NCI-H1417 (cell line): ENCODE data around the gene BICD1.

Source experiments
- DNase-seq, 3 experiments: peaks; one replicate each; lab custom pipeline; 2025; lab: John Stamatoyannopoulos, UW

The BICD1 gene

GRCh38 chr12:32104572-32105355 is 1.9 kb upstream of the BICD1 start:
- peak in 1 of 3 experiments; percentile 21 for DNase-seq

GRCh38 chr12:32105986-32106516 is 596 bp upstream of the BICD1 start:
- DNase-seq, result peak in 1 of 3 experiments; percentile 19

- DNase-seq, result peak; percentile 29 to 80 (median 73)
These were observed 966 bp downstream of the BICD1 start for GRCh38 chr12:32107359-32108267.

GRCh38 chr12:32108787-32109186 is 2.1 kb downstream of the BICD1 start:
- peak in 1 of 3 experiments; percentile 48 for DNase-seq

- no peak for DNase-seq
These were observed 3.8 kb downstream of the BICD1 start for GRCh38 chr12:32110417-32110816.

DNA sequence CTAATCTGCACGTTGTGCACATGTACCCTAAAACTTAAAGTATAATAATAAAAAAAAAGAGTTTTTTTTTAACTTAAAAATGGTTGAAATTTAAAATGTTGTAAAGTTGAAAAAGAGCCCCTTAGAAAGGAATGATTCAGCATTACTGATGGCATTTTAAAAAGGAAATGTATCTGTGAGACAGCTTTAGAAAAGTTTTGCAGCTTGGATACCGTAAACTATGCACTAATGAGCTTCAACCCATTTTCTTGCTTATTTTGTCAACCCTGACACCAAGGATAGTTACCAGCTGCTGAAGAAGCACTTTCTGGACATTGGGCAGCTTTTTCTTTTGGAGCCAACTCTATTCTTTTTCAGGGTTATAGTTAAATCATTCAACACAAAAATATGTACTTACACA is 4.3 kb downstream of the BICD1 start:
- no peak for DNase-seq

DNA sequence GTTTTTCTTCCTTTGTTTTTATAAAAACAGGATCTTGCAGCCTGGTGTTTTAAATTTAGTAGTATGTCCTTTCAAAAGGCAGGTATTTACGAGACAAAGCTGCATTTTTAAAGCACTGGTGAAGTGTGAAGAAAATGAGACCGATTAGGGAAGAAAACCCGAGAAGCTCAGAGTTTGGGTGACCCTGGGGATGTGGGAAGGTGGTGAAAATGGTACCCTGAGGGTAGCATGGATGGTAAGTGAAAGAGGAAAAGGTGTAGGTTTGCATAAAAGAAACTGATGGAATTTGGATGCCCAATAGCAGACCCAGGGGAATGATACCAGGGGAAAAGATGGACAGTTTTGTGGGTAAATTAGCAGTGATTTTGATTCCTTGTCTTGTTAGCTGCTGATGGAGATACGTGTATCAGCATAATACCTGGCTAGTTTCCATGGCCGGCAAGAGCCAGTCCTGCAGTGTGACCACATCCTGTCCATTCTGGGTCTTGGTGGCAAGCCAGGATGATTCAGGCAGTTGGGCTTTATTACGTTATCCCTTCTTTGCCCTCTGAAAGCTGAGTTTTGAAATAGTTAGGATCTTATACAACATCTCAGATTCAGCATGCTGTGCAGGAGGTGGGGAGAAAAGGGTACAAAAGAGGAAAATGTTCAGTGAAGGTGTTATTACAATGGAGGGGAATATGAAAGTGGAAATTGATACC is 8.9 kb downstream of the BICD1 start:
- DNase-seq, result no peak

GRCh38 chr12:32116897-32117296 is 10.2 kb downstream of the BICD1 start:
- no peak for DNase-seq

- no peak for DNase-seq
These were observed 10.7 kb downstream of the BICD1 start for GRCh38 chr12:32117316-32117715.

- DNase-seq, result no peak
These were observed 12.2 kb downstream of the BICD1 start for GRCh38 chr12:32118806-32119205.

DNA sequence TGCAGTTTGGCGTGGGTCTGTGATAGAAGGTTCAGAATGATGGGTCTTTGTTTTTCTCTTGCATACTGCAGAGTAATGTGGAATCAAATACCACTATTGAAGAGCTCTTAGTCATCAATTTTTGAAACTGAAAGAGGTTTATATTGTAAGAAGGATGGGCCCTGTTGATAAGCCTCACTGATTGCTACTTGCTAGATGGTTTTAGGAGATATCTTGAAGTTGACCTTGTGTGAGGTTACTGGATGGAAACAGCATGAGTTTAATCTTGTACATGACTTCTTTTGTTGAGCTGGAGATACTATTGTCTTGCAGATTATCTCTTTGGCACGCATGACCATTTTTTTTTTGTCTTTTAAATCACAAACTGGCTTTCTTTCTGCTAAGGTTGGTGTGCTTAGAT is 13.8 kb downstream of the BICD1 start:
- no peak for DNase-seq

- DNase-seq, result no peak
These were observed 18.0 kb downstream of the BICD1 start for GRCh38 chr12:32124637-32125036.

GRCh38 chr12:32125455-32126084 is 18.9 kb downstream of the BICD1 start:
- DNase-seq, result peak in 1 of 3 experiments; percentile 65

GRCh38 chr12:32126720-32127119 is 20.1 kb downstream of the BICD1 start:
- DNase-seq, result no peak

- no peak for DNase-seq
These were observed 25.0 kb downstream of the BICD1 start for GRCh38 chr12:32131666-32132065.

DNA sequence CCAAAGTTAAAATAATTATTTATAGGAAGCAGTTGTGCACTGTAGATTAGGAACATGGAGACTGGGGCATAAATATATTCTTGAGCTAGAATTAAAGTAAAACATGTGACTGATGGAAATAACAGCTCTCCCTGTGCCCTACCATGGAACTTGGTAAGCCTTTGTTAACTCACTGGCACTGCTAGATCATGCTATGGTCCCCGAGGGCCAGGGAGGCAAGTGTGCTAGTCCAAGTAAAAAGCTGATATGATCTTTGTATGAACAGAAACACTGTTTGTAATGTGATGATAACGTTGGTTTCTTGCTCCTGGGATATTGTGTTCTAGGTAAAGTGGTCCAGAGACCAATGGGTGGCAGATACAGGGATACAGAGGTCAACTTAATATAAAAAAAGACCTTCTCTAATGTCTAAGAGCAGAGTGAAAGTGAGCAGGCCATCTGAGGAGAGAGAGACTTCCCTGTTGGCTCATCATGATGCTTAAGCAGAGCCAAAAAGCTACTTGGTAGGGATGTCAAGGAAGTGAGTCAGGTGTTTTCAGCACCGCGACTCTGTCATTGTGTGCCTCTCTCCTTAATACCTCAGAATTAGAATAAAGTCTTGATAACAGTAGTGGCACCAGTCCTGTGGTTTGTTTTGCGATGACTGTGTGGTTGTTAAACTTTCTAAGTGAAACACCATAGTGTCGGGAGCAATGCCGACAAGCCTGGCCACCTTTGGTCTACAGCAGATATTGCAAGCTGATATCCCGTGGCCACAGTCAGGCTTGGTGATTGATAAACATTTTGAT is 27.6 kb downstream of the BICD1 start:
- DNase-seq, result no peak

GRCh38 chr12:32135967-32136366 is 29.3 kb downstream of the BICD1 start:
- no peak for DNase-seq

DNA sequence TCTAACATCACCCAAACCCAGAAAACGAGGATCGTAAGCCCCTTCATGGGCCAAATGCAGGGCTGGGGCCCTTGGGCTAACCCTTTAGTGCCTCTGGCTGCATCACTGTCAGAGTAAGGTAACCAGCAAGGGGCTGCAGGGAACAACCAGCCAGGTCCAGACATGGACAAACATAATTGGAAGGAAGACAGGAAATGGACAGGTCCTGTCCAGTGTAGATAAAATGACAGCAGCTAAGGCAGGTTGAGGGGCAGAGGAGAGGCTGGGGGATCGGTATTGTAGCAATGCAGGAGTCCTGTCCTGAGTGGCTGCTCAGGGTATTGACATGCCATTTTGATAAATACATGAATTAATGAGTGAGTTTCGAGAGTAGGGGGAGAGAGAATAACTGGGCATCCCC is 29.8 kb downstream of the BICD1 start:
- no peak for DNase-seq

- no peak for DNase-seq
These were observed 32.4 kb downstream of the BICD1 start for GRCh38 chr12:32139064-32139421.

DNA sequence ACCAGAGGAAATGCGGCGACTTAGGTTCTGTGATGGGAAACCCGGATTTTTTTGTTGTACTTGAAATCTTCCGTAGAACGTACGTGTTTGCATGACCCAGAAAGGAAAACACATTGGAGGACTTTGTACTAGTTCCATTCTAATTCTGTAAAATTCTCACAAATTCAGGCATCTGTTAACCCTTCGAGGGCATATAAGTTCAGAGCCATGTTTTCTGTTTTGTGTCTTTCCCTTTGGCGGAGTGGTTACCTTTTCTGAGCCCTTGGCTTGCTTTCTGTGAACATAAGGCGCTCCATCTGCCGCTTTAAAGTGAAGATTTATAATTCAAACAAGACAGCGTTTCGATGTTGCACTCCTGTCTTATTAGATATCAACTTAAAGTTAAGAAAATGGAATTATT is 34.2 kb downstream of the BICD1 start:
- no peak for DNase-seq

- DNase-seq, result no peak
These were observed 38.4 kb downstream of the BICD1 start for GRCh38 chr12:32145096-32145495.
